GM21825 (cell line): ENCODE results near the gene OMA1.
"Not testable (repeated sequence)": the region's sequence is repeated elsewhere in the genome, so short reads cannot be mapped to it uniquely, and the experiment has no call there.

Source experiments
- ATAC-seq: cut with Tn5 transposase; IDR thresholded peaks from one replicate; pipeline ENCODE4 v1.9.1; 2021; ENCODE audit warnings: mild to moderate bottlenecking, moderate library complexity; ENCODE audit not compliant: unreplicated experiment

The OMA1 gene

DNA sequence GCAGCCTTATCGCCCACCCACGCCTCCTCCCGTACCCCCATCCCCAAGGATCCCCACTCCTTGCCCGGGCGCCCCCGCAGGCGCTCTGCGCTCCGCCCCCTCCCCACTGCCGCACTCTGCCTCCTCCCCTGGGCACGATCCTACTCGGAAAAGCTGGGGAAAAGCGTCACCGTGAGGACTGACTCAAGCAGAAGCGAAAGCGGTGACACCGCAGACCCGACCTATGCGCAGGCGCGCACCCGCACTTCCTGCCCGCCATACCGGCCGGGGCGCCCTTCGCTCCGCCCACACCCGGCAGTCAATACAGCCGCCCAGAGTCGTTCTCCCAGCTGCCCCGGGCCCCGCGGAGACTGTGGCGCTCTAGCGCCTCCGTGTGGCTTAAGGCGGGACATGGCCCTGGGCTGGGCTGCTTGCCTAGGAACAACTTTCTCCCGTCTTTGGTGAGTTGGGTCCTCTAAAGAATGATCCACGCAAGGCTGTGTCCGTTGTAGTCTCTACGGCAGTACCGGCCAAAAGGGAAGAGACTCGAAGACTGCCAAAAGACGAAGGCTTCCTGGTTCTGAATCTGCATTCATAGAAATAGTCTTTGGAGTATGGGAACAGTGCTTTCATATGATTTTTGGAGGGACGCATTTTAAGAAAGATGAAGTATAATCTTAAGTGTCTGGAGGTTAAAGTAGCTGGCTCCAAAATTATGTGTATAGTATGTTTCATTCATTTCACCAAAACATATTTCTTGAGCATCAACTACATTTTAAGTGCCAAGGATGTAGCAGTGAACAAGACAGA is at the start of gene OMA1:
TSS of gene OMA1 (minus strand) at position 207 of the 789 bp plus-strand sequence. CDS start 7,432 bp downstream, outside the sequence.
- peak; percentile 95 for ATAC-seq

- no peak for ATAC-seq
Measured at GRCh38 chr1:58594546-58594945, 48.0 kb upstream of the OMA1 start.

DNA sequence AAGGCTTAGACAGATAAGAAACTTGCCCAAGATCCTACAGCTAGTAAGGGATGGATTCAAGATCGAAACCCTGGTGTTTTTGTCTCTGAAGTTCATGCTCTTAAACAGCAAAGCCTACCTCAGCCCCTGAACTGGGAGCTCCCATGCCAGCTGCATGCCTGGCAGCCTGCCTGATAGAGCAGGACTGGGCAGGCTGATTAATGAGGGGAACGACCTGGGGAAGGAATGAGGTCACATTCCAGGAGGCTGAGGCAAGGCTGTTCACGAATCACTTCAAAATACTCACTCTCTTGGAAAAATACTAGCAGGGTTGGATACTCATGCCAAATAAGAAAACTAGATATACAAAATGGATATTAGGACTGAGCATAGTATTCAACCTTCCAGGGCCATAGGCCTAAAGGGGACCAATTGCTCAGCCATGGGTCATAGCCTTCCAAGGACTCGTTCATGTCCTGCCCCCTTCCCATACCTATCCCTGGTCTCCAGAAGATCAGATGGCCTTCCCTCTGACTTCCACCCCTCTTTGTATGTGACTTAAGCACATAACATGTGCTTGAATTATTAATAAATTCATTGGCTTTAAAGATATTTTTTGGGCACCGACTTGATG is 46.1 kb upstream of the OMA1 start:
- no peak for ATAC-seq

DNA sequence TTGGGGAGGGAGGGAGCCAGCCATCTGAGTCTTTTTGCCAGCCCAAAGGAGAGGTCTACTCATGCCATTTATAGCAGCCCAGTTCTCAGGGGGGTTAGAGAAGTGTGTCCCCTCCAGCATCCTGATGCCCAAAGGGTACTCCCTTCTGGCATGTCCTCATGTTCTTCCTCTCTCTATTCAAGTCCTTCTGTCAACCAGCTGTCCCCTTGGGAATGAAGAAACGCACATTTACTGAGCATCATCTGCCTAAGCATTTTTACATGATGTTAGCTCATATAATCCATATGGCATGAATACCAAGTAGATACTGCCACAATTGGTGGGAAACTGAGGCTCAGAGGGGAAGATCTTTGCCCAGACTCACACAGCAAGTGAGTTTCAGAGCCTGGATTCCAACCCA is 45.3 kb upstream of the OMA1 start:
- ATAC-seq = no peak

GRCh38 chr1:58590019-58590418 is 43.5 kb upstream of the OMA1 start:
- ATAC-seq = no peak

- no peak for ATAC-seq
Measured at GRCh38 chr1:58588396-58588795, 41.9 kb upstream of the OMA1 start.

- no peak for ATAC-seq
Measured at GRCh38 chr1:58587667-58588066, 41.1 kb upstream of the OMA1 start.

DNA sequence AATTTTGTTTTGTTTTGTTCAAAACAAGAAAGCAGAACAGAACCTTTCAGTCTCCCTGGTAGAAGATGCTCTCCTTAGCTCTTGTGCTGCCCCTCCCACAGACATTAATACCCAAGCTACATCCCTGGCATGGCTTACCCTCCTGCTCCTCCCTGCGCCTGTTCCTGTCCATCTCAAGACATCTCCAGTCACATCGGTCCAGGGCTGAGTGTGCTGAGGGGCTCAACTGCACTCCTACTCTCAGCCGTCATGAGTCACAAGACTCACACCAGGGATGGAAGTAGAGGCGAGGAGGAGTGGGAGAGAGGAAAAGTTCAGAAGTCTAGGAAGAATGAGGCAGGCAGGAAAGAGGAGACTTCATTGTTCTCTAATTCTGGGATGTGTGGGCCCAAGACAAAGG is 39.7 kb upstream of the OMA1 start:
- ATAC-seq = no peak

GRCh38 chr1:58585581-58586151 is 39.1 kb upstream of the OMA1 start:
- no peak for ATAC-seq

DNA sequence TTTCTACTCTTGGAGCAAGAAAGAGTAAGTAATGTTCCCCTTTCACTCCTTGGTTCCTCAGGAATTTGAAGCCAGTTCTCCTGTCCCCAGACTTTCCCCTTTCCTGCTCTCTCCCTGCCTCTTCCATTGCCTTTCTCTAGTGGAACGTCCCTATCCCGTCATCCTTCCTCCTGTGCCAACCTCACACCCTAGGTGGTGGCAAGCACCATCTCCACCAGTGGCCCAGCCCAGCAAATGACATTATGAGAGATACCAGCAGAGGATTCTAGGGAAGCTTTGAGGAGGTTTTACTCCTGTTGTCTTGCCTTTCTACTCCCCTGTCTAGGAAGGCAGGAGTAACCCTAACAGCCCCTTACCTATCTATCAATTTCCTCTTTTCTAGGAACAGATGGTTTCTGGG is 38.6 kb upstream of the OMA1 start:
- ATAC-seq = no peak

GRCh38 chr1:58584082-58584895 is 37.8 kb upstream of the OMA1 start:
- peak; percentile 65 for ATAC-seq

GRCh38 chr1:58583496-58583895 is 37.0 kb upstream of the OMA1 start:
- no peak for ATAC-seq

DNA sequence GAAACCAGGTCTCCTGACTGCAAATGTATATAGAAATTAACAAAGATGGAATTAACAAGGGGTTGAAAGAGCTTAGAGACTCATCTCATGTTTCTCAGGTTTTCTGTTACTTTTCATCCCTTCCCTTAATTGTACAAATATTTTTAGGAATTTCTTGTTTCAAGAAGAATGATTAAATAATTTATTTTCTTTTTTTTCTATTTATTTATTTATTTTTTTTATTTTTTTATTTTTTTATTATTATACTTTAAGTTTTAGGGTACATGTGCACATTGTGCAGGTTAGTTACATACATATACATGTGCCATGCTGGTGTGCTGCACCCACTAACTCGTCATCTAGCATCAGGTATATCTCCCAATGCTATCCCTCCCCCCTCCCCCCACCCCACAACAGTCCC is 35.6 kb upstream of the OMA1 start:
- ATAC-seq = not testable (repeated sequence)

DNA sequence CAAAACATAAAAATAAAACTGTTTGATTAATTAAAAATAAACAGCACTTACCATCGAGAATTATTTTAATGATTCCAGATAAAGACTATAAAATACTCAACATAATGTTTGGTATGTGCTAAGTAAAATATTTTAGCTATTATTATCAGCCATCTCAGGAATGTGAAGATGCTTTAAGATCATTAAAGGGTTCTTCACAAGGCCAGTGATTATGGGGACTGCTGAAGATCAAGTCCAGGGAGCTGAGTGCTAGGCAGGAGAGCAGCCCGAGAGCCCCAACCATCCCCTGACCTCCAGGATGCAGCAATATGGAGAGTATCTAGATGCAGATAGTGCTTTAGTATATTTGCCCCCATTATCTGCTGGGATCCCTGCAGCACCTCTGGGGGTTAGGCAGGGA is 35.1 kb upstream of the OMA1 start:
- no peak for ATAC-seq

- ATAC-seq = no peak
Measured at GRCh38 chr1:58580186-58580585, 33.7 kb upstream of the OMA1 start.

GRCh38 chr1:58577654-58578030 is 31.1 kb upstream of the OMA1 start:
- no peak for ATAC-seq

DNA sequence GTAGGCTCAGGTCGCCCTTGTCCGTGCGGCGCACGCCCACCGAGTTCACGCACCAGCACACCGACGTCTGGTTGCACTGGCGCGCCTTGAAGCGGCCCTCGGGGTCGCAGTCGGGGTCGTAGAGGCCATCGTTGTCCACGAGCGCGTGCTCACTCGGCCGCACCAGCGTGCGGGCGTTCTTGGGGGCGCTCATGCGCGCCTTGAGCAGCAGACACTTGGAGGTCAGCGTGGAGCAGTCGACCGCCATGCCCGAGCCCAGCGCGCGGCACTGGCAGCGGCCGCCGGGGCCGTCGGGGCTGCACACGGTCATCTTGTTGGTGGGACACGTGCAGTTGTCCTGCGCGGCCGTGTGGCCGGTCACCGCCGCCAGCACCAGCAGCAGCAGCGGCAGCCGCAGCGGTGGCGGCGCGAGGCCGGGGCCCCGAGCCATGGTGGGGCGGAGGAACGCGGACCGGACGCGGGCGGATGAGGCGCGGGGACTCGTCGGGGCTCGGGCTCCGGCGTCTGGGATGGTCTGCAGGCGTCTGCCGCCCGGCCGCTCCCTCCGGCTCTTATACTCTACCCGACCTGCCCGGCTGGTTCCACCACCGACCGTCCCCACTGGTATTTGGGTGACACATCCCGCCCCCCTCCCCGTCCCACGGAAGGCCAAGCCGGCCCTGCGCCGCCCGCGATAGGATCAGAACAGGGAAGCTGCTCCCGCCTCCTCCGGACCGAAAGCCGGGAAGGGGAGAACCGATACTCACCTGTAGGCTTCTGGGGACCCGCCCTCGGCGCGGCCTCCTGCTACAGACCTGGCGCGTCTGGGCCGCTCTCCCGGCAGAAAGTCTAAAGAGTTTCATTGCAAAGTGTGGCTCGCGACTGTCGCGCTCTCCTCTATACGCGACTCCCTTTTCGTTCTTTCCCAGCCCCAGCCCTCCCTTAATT is 30.5 kb upstream of the OMA1 start, which contains the start of gene TACSTD2:
TSS of gene TACSTD2 (minus strand) at position 526 of the 927 bp plus-strand sequence. CDS start at position 430, 96 bp downstream.
- ATAC-seq = no peak

DNA sequence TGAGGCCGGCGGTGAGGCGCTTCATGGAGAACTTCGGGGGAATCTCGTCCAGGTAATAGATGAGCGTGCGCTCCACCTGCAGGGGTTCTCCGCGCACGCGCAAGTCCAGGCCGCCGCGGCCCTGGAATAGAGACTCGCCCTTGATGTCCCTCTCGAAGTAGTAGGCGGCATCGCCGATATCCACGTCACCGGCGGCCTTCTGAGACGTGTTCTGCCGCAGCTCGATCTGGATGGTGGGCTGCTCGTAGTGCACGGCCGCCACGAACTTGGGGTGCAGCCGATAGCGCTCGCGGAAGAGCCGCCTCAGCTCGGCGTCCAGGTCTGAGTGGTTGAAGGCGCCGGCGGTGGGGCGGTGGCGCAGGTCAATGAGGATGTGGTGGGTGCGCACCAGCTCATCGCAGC is 29.8 kb upstream of the OMA1 start:
- ATAC-seq = no peak

- ATAC-seq = no peak
Measured at GRCh38 chr1:58575551-58576324, 29.2 kb upstream of the OMA1 start.
